HCT116 (cell line): Measurements from ENCODE around the gene BBS2. TPM values are rescaled to one million over a fixed set of nuclear protein-coding genes. Genes with fewer than 3 reads are reported as not detected.
A peak's percentile ranks its signal among the peaks of the same experiment; 100 is the strongest.

Source experiments
- ATAC-seq: fragments of 200-7000 bp; cut with Tn5 transposase; 2 replicates; pipeline ENCODE4 v1.9.1; 2020; ENCODE audit warnings: mild to moderate bottlenecking, moderate library complexity
- BruUV-seq: library from RNA; stranded (reverse); fragments of 400-500 nt; replicated peaks from 2 replicates; lab custom pipeline; 2021; lab: Mats Ljungman, UMichigan
- CTCF ChIA-PET: fragments of 300-600 bp; sonication (Branson Sonifier 250); formaldehyde crosslinking; loops from one replicate; lab custom pipeline; 2021; ENCODE audit warnings: antibody characterized with exemption; lab: Charles Lee
- POLR2A ChIA-PET: fragments of 300-600, 350-600 bp; sonication (Branson Sonifier 250); formaldehyde crosslinking; loops from one replicate; lab custom pipeline; 2021; ENCODE audit warnings: antibody characterized with exemption; lab: Charles Lee
- RAD21 ChIA-PET, 2 experiments: fragments of 300-600 bp; sonication (Branson Sonifier 250); formaldehyde crosslinking; loops; one replicate each; lab custom pipeline; 2023; ENCODE audit warnings: low total read pairs in 2 of 2; ENCODE audit not compliant: uncharacterized antibody in 2 of 2, unreplicated experiment in 2 of 2, low non-redundant PET in 1 of 2; lab: Charles Lee
- DNase-seq: peaks from one replicate; pipeline ENCODE4 v3.0.0-alpha.2; 2010; ENCODE audit warnings: low read depth, low spot score
- H2AFZ ChIP-seq: fragments of 200-600 bp; shearing (Covaris generic), sonication (generic); 2 replicates; pipeline ENCODE4 v1.6.1; 2017; ENCODE audit warnings: low read depth, mixed run types, mixed read lengths, antibody characterized with exemption, low read length; ENCODE audit not compliant: poor library complexity, severe bottlenecking
- H3K27ac ChIP-seq: 2 replicates; pipeline ENCODE4 v1.5.1; 2012; ENCODE audit warnings: low read depth, low read length
- H3K27me3 ChIP-seq: fragments of 200-600 bp; sonication (generic); 2 replicates; pipeline ENCODE4 v1.6.1; 2016; ENCODE audit warnings: mixed run types, low read length, mixed read lengths; ENCODE audit not compliant: insufficient read depth
- H3K36me3 ChIP-seq, 2 experiments: fragments of 200-500 bp in 1 of 2; fragments of 200-600 bp in 1 of 2; sonication (Bioruptor generic) in 1 of 2; sonication (generic) in 1 of 2; 2 replicates each; pipeline versions ENCODE4 v1.5.1 to v1.6.1; 2014 to 2016; ENCODE audit warnings: low read length in 2 of 2, inconsistent platforms in 1 of 2, mixed read lengths in 1 of 2, mixed run types in 1 of 2; ENCODE audit not compliant: insufficient read depth in 2 of 2, control insufficient read depth in 1 of 2
- H3K4me1 ChIP-seq, 2 experiments: fragments of 200-600 bp in 1 of 2; sonication (generic) in 1 of 2; 2 replicates each; pipeline versions ENCODE4 v1.5.1 to v1.6.1; 2012 to 2017; ENCODE audit warnings: low read length in 2 of 2, inconsistent platforms in 1 of 2, mild to moderate bottlenecking in 1 of 2, mixed read lengths in 1 of 2, mixed run types in 1 of 2, moderate library complexity in 1 of 2; ENCODE audit not compliant: insufficient read depth in 2 of 2, control insufficient read depth in 1 of 2
- H3K4me2 ChIP-seq: fragments of 200-600 bp; sonication (generic); 2 replicates; pipeline ENCODE4 v1.6.1; 2017; ENCODE audit warnings: mixed run types, low read length, mixed read lengths
- H3K4me3 ChIP-seq, 2 experiments: fragments of 200-600 bp in 1 of 2; sonication (generic) in 1 of 2; replicated peaks in 1 of 2; 2 replicates each; pipeline ENCODE4 v1.5.1; 2011 to 2016; ENCODE audit warnings: low read length in 2 of 2, control low read depth in 1 of 2, low read depth in 1 of 2, mild to moderate bottlenecking in 1 of 2, mixed read lengths in 1 of 2, mixed run types in 1 of 2
- H3K79me2 ChIP-seq: fragments of 200-600 bp; sonication (generic); 2 replicates; pipeline ENCODE4 v1.6.1; 2017; ENCODE audit warnings: mild to moderate bottlenecking, mixed run types, low read length, moderate library complexity, mixed read lengths; ENCODE audit not compliant: insufficient read depth
- H3K9ac ChIP-seq: fragments of 200-600 bp; sonication (generic); 2 replicates; pipeline ENCODE4 v1.6.1; 2016; ENCODE audit warnings: low read length, mixed read lengths
- H3K9me2 ChIP-seq: fragments of 200-600 bp; sonication (generic), shearing (Covaris generic); 2 replicates; pipeline ENCODE4 v1.6.1; 2017; ENCODE audit warnings: mixed run types, mild to moderate bottlenecking, moderate library complexity; ENCODE audit not compliant: insufficient read depth
- H3K9me3 ChIP-seq, 2 experiments: fragments of 200-500 bp in 1 of 2; fragments of 200-600 bp in 1 of 2; sonication (Bioruptor generic) in 1 of 2; sonication (generic) in 1 of 2; 2 replicates each; pipeline ENCODE4 v1.6.1; 2014 to 2017; ENCODE audit warnings: low read length in 2 of 2, mixed read lengths in 2 of 2, inconsistent platforms in 1 of 2, low read depth in 1 of 2, mild to moderate bottlenecking in 1 of 2, mixed run types in 1 of 2, moderate library complexity in 1 of 2; ENCODE audit not compliant: control insufficient read depth in 1 of 2, insufficient read depth in 1 of 2
- H4K20me1 ChIP-seq: fragments of 200-600 bp; sonication (generic), shearing (Covaris generic); 2 replicates; pipeline ENCODE4 v1.6.1; 2017; ENCODE audit warnings: mixed run types, mild to moderate bottlenecking, moderate library complexity; ENCODE audit not compliant: insufficient read depth
- CBX3 ChIP-seq: IDR thresholded peaks from 2 replicates; pipeline ENCODE4 v1.6.1; 2012; ENCODE audit warnings: low read depth
- CEBPB ChIP-seq: IDR thresholded peaks from 2 replicates; pipeline ENCODE4 v1.6.1; 2012; ENCODE audit warnings: low read depth
- EGR1 ChIP-seq: IDR thresholded peaks from 2 replicates; pipeline ENCODE4 v1.6.1; 2012; ENCODE audit warnings: low read depth
- ELF1 ChIP-seq: IDR thresholded peaks from 2 replicates; pipeline ENCODE4 v1.6.1; 2012; ENCODE audit warnings: low read depth, borderline replicate concordance
- EZH2 ChIP-seq: fragments of 200-600 bp; sonication (generic); IDR thresholded peaks from 2 replicates; pipeline ENCODE4 v1.6.1; 2017; ENCODE audit warnings: antibody characterized with exemption, mixed run types
- EZH2phosphoT487 ChIP-seq: fragments of 200-600 bp; IDR thresholded peaks from 2 replicates; pipeline ENCODE4 v1.6.1; 2018; ENCODE audit warnings: antibody characterized with exemption, borderline replicate concordance
- FOSL1 ChIP-seq: IDR thresholded peaks from 2 replicates; pipeline ENCODE4 v1.6.1; 2012; ENCODE audit warnings: low read depth
- JUND ChIP-seq: IDR thresholded peaks from 2 replicates; pipeline ENCODE4 v1.6.1; 2012
- POLR2AphosphoS5 ChIP-seq: IDR thresholded peaks from 2 replicates; pipeline ENCODE4 v1.6.1; 2011; ENCODE audit warnings: mild to moderate bottlenecking, low read depth, low read length, moderate library complexity
- RAD21 ChIP-seq: IDR thresholded peaks from 2 replicates; pipeline ENCODE4 v1.6.1; 2012; ENCODE audit warnings: low read depth, mild to moderate bottlenecking
- SIN3A ChIP-seq: IDR thresholded peaks from 2 replicates; pipeline ENCODE4 v1.6.1; 2012; ENCODE audit warnings: low read depth
- SP1 ChIP-seq: IDR thresholded peaks from 2 replicates; pipeline ENCODE4 v1.6.1; 2012; ENCODE audit warnings: low read depth
- SRF ChIP-seq: IDR thresholded peaks from 2 replicates; pipeline ENCODE4 v1.6.1; 2012; ENCODE audit warnings: low read depth
- TCF7L2 ChIP-seq: IDR thresholded peaks from 2 replicates; pipeline ENCODE4 v1.7.0; 2011; ENCODE audit warnings: borderline replicate concordance, inconsistent platforms; ENCODE audit not compliant: insufficient read depth, insufficient read length; ENCODE audit errors: extremely low read depth
- ZFX ChIP-seq: fragments of 450-650 bp; IDR thresholded peaks from 2 replicates; pipeline ENCODE4 v1.6.1; 2017
- ZNF274 ChIP-seq: fragments of 200-500 bp; sonication (Bioruptor generic); IDR thresholded peaks from 2 replicates; pipeline ENCODE4 v1.6.1; 2014; ENCODE audit warnings: mild to moderate bottlenecking, low read depth, low read length, inconsistent platforms
- intact Hi-C: fragments of 100-400 bp; cut with micrococcal nuclease; formaldehyde crosslinking; loops from 2 replicates; pipeline ENCODE4 v1.10.0; 2022
- total RNA-seq: library from RNA; stranded (reverse); gene quantifications from one replicate; pipeline ENCODE4 v1.2.1, GENCODE V29; 2021; ENCODE audit not compliant: unreplicated experiment
- TF ChIP-seq, protein P1 (sequence below): IDR thresholded peaks from 2 replicates; pipeline ENCODE4 v1.6.1; 2011; ENCODE audit warnings: mild to moderate bottlenecking, low read length, moderate library complexity; ENCODE audit not compliant: insufficient replicate concordance; ENCODE audit errors: extremely low read depth
- TF ChIP-seq, protein P2 (sequence below): IDR thresholded peaks from 2 replicates; pipeline ENCODE4 v1.6.1; 2012
- TF ChIP-seq, protein P3 (sequence below): IDR thresholded peaks from 2 replicates; pipeline ENCODE4 v1.6.1; 2012

Gene BBS2
- total RNA-seq, 1 experiment from 2014 or later, result 26.7 TPM

DNA sequence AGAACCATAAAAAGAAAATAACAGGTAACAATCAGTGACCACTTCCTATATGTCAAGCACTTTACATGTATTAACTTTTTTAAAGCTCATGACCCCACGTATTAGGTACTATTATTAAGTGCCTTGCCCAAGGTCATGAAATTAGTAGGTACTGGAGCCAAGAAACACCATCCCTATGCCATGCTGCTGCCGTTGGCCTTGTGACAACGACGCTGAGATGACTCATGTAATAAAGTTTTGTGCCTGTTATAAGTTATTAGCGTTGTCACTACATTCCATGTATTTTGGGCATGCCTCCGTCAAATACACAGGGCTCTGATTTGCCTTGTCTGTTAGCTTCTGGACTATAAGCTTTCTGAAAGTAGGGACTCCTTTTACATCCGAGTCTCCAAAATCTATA lies 1.4 kb downstream of the BBS2 start:
- RAD21 ChIA-PET, result no interaction called here
- no peaks in the 10 kb centered on the region for H3K9me3 ChIP-seq
- no peaks in the 10 kb centered on the region for H3K27me3 ChIP-seq
- DNase-seq (no peak), ATAC-seq (no peak)
- no peaks in the 10 kb centered on the region for H4K20me1 ChIP-seq
- no peak overlapping the region for H3K27ac ChIP-seq
- H2AFZ ChIP-seq, result no peak overlapping the region
- H3K4me1 ChIP-seq, result peaks cover 21 to 29% of the 10 kb centered on the region in 2 experiments
- H3K36me3 ChIP-seq, result no peaks in the 10 kb centered on the region
- intact Hi-C loops, result no loop called here
- no peak for TF ChIP-seq EGR1
- TF ChIP-seq, protein P1, sequence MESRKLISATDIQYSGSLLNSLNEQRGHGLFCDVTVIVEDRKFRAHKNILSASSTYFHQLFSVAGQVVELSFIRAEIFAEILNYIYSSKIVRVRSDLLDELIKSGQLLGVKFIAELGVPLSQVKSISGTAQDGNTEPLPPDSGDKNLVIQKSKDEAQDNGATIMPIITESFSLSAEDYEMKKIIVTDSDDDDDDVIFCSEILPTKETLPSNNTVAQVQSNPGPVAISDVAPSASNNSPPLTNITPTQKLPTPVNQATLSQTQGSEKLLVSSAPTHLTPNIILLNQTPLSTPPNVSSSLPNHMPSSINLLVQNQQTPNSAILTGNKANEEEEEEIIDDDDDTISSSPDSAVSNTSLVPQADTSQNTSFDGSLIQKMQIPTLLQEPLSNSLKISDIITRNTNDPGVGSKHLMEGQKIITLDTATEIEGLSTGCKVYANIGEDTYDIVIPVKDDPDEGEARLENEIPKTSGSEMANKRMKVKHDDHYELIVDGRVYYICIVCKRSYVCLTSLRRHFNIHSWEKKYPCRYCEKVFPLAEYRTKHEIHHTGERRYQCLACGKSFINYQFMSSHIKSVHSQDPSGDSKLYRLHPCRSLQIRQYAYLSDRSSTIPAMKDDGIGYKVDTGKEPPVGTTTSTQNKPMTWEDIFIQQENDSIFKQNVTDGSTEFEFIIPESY, result no peak
- no peak for TF ChIP-seq ZNF274
- no peak for TF ChIP-seq POLR2AphosphoS5
- TF ChIP-seq, protein P2, sequence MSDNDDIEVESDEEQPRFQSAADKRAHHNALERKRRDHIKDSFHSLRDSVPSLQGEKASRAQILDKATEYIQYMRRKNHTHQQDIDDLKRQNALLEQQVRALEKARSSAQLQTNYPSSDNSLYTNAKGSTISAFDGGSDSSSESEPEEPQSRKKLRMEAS, result no peak
- no peak for TF ChIP-seq ZFX
- TF ChIP-seq SP1, result peak; percentile 32; the same call in 1 of the 2 replicates
- CTCF ChIA-PET, result interaction anchor here (1.5 kb wide), 1 partner anchor 85 kb away, joined by 4 read pairs; no protein-coding TSS in a partner anchor
- H3K4me2 ChIP-seq, result peak overlapping the region; percentile 92
- H3K4me3 ChIP-seq, result peak overlapping the region in 1 of 2 experiments; percentile 72; a peak in 1 of 4 replicates
- POLR2A ChIA-PET, result no interaction called here
- no peaks in the 10 kb centered on the region for H3K9me2 ChIP-seq
- H3K9ac ChIP-seq, result no peak overlapping the region
- H3K79me2 ChIP-seq, result no peaks in the 10 kb centered on the region
- no TSS peak for BruUV-seq

DNA sequence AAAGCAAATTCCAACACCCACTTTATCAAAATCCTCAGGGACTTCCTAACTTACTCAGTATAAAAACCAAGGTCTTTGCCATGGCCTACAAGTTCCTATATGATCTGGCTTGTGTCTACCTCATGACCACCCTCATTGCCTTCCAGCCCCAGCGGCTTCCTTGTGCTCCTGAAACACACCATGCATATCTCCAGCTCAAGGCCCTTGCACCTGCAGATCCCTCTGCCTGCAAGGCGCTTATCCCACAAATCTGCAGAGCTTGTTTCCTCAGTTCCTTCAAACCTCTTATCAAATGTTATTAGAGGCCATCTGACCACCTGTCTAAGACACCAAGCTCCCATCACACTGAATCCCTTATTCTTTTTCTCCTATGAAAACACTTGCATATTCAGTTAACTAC lies 2.6 kb downstream of the BBS2 start:
- DNase-seq (no peak), ATAC-seq (no peak)
- Histone ChIP-seq H3K9me3 (no peaks in the 10 kb centered on the region), H3K27me3 (no peaks in the 10 kb centered on the region), H3K9ac (no peak overlapping the region), H3K4me2 (no peak overlapping the region), H3K36me3 (no peaks in the 10 kb centered on the region), H3K79me2 (no peaks in the 10 kb centered on the region), H2AFZ (no peak overlapping the region), H3K9me2 (no peaks in the 10 kb centered on the region), H3K4me3 (no peak overlapping the region), H4K20me1 (no peaks in the 10 kb centered on the region), H3K27ac (no peak overlapping the region), H3K4me1 (peaks cover 21 to 29% of the 10 kb centered on the region in 2 experiments)
- ChIA-PET CTCF (interaction anchor here (1.2 to 1.5 kb wide), 2 partner anchors 86 to 185 kb away, joined by 3 to 4 read pairs; no protein-coding TSS in a partner anchor), RAD21 (no interaction called here), POLR2A (no interaction called here)
- BruUV-seq, result TSS peak; percentile 4
- no peak for TF ChIP-seq ZNF274
- TF ChIP-seq TCF7L2, result no peak
- TF ChIP-seq EZH2, result no peak
- no peak for TF ChIP-seq SIN3A
- no peak for TF ChIP-seq SP1
- TF ChIP-seq EZH2phosphoT487, result no peak
- no peak for TF ChIP-seq SRF
- TF ChIP-seq JUND, result no peak
- TF ChIP-seq, protein P2, result no peak
- TF ChIP-seq ZFX, result no peak
- TF ChIP-seq, protein P3, sequence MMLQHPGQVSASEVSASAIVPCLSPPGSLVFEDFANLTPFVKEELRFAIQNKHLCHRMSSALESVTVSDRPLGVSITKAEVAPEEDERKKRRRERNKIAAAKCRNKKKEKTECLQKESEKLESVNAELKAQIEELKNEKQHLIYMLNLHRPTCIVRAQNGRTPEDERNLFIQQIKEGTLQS, result no peak
- TF ChIP-seq CEBPB, result no peak
- no peak for TF ChIP-seq CBX3
- no peak for TF ChIP-seq ELF1
- TF ChIP-seq RAD21, result no peak
- TF ChIP-seq FOSL1, result no peak
- no peak for TF ChIP-seq POLR2AphosphoS5
- intact Hi-C loops, result no loop called here
